A549 (cell line): Measurements from ENCODE around the gene CHIA. TPM values are rescaled to one million over a fixed set of nuclear protein-coding genes. Genes with fewer than 3 reads are reported as not detected.

Experiments
- ATAC-seq, 2 experiments: fragments of 200-7000 bp in 1 of 2; fragments of >200 bp in 1 of 2; cut with Nextera tagmentation in 1 of 2; cut with Tn5 transposase in 1 of 2; 3 replicates each; pipeline versions ENCODE4 v1.8.0 to v1.9.1; 2018 to 2020; ENCODE audit warnings: mild to moderate bottlenecking in 1 of 2, moderate library complexity in 1 of 2
- CTCF ChIA-PET: fragments of 300-600 bp; sonication (Branson Sonifier 250); formaldehyde crosslinking; extraction: SDS; loops from one replicate; lab custom pipeline; 2021; ENCODE audit warnings: antibody characterized with exemption, inconsistent platforms; lab: Yijun Ruan, JAX
- POLR2A ChIA-PET: fragments of 350-600 bp; formaldehyde crosslinking; extraction: SDS; loops from one replicate; lab custom pipeline; 2021; ENCODE audit warnings: antibody characterized with exemption, inconsistent platforms; lab: Yijun Ruan, JAX
- DNase-seq, 2 experiments: peaks; one replicate each; pipeline versions ENCODE4 v3.0.0 to v3.0.0-alpha.2; 2011 to 2016; ENCODE audit warnings: low read depth in 1 of 2, low spot score in 1 of 2
- FAIRE-seq: peaks from 2 replicates; lab custom pipeline; 2011; peaks lifted over from hg19 to GRCh38; lab: Jason Lieb, UNC
- H3K27ac ChIP-seq, 2 experiments: fragments of >200 bp; sonication (Bioruptor Twin); formaldehyde crosslinking; 3 replicates each; pipeline ENCODE4 v1.5.1; 2016 to 2017
- H3K4me1 ChIP-seq: fragments of >200 bp; sonication (Bioruptor Twin); formaldehyde crosslinking; 3 replicates; pipeline ENCODE4 v1.6.1; 2016
- H3K4me2 ChIP-seq: fragments of >200 bp; sonication (Bioruptor Twin); formaldehyde crosslinking; 3 replicates; pipeline ENCODE4 v1.6.1; 2016
- H3K4me3 ChIP-seq: fragments of >200 bp; sonication (Bioruptor Twin); formaldehyde crosslinking; 3 replicates; pipeline ENCODE4 v1.5.1; 2016
- H3K9me3 ChIP-seq: fragments of >200 bp; sonication (Bioruptor Twin); formaldehyde crosslinking; 3 replicates; pipeline ENCODE4 v1.6.1; 2016
- BHLHE40 ChIP-seq: IDR thresholded peaks from 2 replicates; pipeline ENCODE4 v1.6.1; 2012; ENCODE audit warnings: low read depth, low read length, inconsistent platforms
- CEBPB ChIP-seq, 2 experiments: fragments of >200 bp in 1 of 2; sonication (Bioruptor Twin) in 1 of 2; formaldehyde crosslinking in 1 of 2; IDR thresholded peaks; 2 replicates each; pipeline ENCODE4 v1.6.1; 2012 to 2016
- E2F6 ChIP-seq: IDR thresholded peaks from 2 replicates; pipeline ENCODE4 v1.6.1; 2012; ENCODE audit warnings: low read depth, borderline replicate concordance
- EHF ChIP-seq: fragments of 250-450 bp; sonication (Bioruptor Pico); IDR thresholded peaks from 2 replicates; pipeline ENCODE4 v1.5.0; 2020; ENCODE audit warnings: mild to moderate bottlenecking
- EP300 ChIP-seq, 2 experiments: fragments of >200 bp; sonication (Bioruptor Twin); formaldehyde crosslinking; IDR thresholded peaks; 2 replicates in 1 of 2; 3 replicates in 1 of 2; pipeline ENCODE4 v1.6.1; 2016 to 2017
- ESRRA ChIP-seq: fragments of 150-350 bp; IDR thresholded peaks from 2 replicates; pipeline ENCODE4 v1.6.1; 2014; ENCODE audit warnings: mild to moderate bottlenecking, low read length, borderline replicate concordance
- FOSB ChIP-seq: fragments of 250-450 bp; sonication (Bioruptor Pico); IDR thresholded peaks from 2 replicates; pipeline ENCODE4 v1.5.0; 2020; ENCODE audit warnings: mild to moderate bottlenecking, moderate library complexity
- FOSL2 ChIP-seq, 2 experiments: fragments of 450-650 bp in 1 of 2; fragments of >200 bp in 1 of 2; sonication (Bioruptor Twin) in 1 of 2; formaldehyde crosslinking; IDR thresholded peaks; 2 replicates each; pipeline versions ENCODE4 v1.5.0 to v1.6.1; 2016 to 2020; ENCODE audit warnings: mild to moderate bottlenecking in 1 of 2, moderate library complexity in 1 of 2
- HES2 ChIP-seq: fragments of >200 bp; sonication (Bioruptor Twin); formaldehyde crosslinking; IDR thresholded peaks from 2 replicates; pipeline ENCODE4 v1.6.1; 2016
- JUN ChIP-seq, 2 experiments: fragments of >200 bp; sonication (Bioruptor Twin); formaldehyde crosslinking; IDR thresholded peaks; 2 replicates in 1 of 2; 3 replicates in 1 of 2; pipeline ENCODE4 v1.6.1; 2016 to 2017
- JUNB ChIP-seq: fragments of >200 bp; sonication (Bioruptor Twin); formaldehyde crosslinking; IDR thresholded peaks from 2 replicates; pipeline ENCODE4 v1.6.1; 2016
- KDM5A ChIP-seq: fragments of 200-600 bp; sonication (generic); IDR thresholded peaks from 2 replicates; pipeline ENCODE4 v1.6.1; 2016; ENCODE audit warnings: antibody characterized with exemption, mild to moderate bottlenecking
- MAFK ChIP-seq: fragments of 450-650 bp; IDR thresholded peaks from 2 replicates; pipeline ENCODE4 v1.6.1; 2014; ENCODE audit not compliant: partially characterized antibody
- MYC ChIP-seq: IDR thresholded peaks from 2 replicates; pipeline ENCODE4 v1.6.1; 2012; ENCODE audit warnings: mild to moderate bottlenecking, inconsistent platforms, low read length, improper control_type of control experiment, borderline replicate concordance
- NPAS2 ChIP-seq: fragments of 250-450 bp; sonication (Bioruptor Pico); IDR thresholded peaks from 2 replicates; pipeline ENCODE4 v1.8.0; 2022; ENCODE audit warnings: mild to moderate bottlenecking, moderate library complexity, borderline replicate concordance
- NR3C1 ChIP-seq: fragments of >200 bp; sonication (Bioruptor Twin); formaldehyde crosslinking; IDR thresholded peaks from 3 replicates; pipeline ENCODE4 v1.6.1; 2017
- PHF8 ChIP-seq: fragments of 200-600 bp; sonication (generic); IDR thresholded peaks from 2 replicates; pipeline ENCODE4 v1.6.1; 2016; ENCODE audit warnings: low read depth, mild to moderate bottlenecking, antibody characterized with exemption, moderate library complexity, borderline replicate concordance
- POLR2A ChIP-seq: IDR thresholded peaks from 2 replicates; pipeline ENCODE4 v1.6.1; 2012; ENCODE audit warnings: mild to moderate bottlenecking, low read length
- POLR2AphosphoS2 ChIP-seq: conservative IDR thresholded peaks from 2 replicates; pipeline ENCODE4 v1.6.1; 2012; ENCODE audit warnings: low read length, improper control_type of control experiment, inconsistent platforms
- RAD21 ChIP-seq, 2 experiments: fragments of >200 bp in 1 of 2; sonication (Bioruptor Twin) in 1 of 2; formaldehyde crosslinking in 1 of 2; IDR thresholded peaks in 1 of 2; conservative IDR thresholded peaks in 1 of 2; 2 replicates in 1 of 2; 3 replicates in 1 of 2; pipeline ENCODE4 v1.6.1; 2012 to 2018; ENCODE audit warnings: inconsistent platforms in 1 of 2
- RFX5 ChIP-seq: fragments of 450-650 bp; IDR thresholded peaks from 2 replicates; pipeline ENCODE4 v1.7.1; 2014; ENCODE audit warnings: antibody characterized with exemption, mild to moderate bottlenecking, moderate library complexity
- TP53 ChIP-seq: fragments of 250-450 bp; sonication (Bioruptor Pico); IDR thresholded peaks from 2 replicates; pipeline ENCODE4 v1.5.0; 2021; ENCODE audit warnings: mild to moderate bottlenecking, moderate library complexity
- ZFP36 ChIP-seq: fragments of 450-650 bp; IDR thresholded peaks from 2 replicates; pipeline ENCODE4 v1.6.1; 2014; ENCODE audit warnings: borderline replicate concordance; ENCODE audit not compliant: partially characterized antibody
- ZNF302 ChIP-seq: fragments of 250-450 bp; sonication (Bioruptor Pico); IDR thresholded peaks from 2 replicates; pipeline ENCODE4 v1.9.0; 2021; ENCODE audit warnings: inconsistent platforms, mild to moderate bottlenecking, moderate library complexity
- WGBS: methylation state at CpG from one replicate; pipeline ENCODE4 v1.1.6; 2017; ENCODE audit errors: missing lambda C conversion rate; 5-methylcytosine and 5-hydroxymethylcytosine counted together
- polyA plus RNA-seq, 4 experiments: library from polyadenylated mRNA; depleted of rRNA in 3 of 4; stranded (reverse); fragments of >200 nt; fragmentation: RNase III in 1 of 4; extraction: RNeasy Plus Mini Kit Qiagen cat#74134 plus additional on column Dnase treatment in 1 of 4; gene quantifications; 2 replicates in 3 of 4; 3 replicates in 1 of 4; pipeline ENCODE4 v1.2.3, GENCODE V29; 2011 to 2017

The CHIA gene
- polyA plus RNA-seq, 2 of the 4 experiments (the other 2 are of a cell fraction), result not detected

GRCh38 chr1:111256988-111257658, 33.5 kb upstream of the CHIA start:
- Histone ChIP-seq H3K4me2 (no peak overlapping the region), H3K27ac (no peak overlapping the region), H3K9me3 (no peaks in the 10 kb centered on the region), H3K4me1 (no peaks in the 10 kb centered on the region), H3K4me3 (no peak overlapping the region)
- TF ChIP-seq ZFP36 (no peak), KDM5A (no peak), JUN (IDR thresholded peaks at IDR 0.05) (no peak), JUNB (no peak), HES2 (no peak), EP300 (IDR thresholded peaks at IDR 0.05) (no peak), EHF (CRISPR knock-in tag) (no peak), ESRRA (no peak), E2F6 (no peak)
- ATAC-seq (no peak), DNase-seq (no peak), FAIRE-seq (no peak)
- CTCF ChIA-PET, result no interaction called here
- POLR2A ChIA-PET, result no interaction called here
- WGBS, result 54% methylated on average over 8 of the region's 8 CpGs

DNA sequence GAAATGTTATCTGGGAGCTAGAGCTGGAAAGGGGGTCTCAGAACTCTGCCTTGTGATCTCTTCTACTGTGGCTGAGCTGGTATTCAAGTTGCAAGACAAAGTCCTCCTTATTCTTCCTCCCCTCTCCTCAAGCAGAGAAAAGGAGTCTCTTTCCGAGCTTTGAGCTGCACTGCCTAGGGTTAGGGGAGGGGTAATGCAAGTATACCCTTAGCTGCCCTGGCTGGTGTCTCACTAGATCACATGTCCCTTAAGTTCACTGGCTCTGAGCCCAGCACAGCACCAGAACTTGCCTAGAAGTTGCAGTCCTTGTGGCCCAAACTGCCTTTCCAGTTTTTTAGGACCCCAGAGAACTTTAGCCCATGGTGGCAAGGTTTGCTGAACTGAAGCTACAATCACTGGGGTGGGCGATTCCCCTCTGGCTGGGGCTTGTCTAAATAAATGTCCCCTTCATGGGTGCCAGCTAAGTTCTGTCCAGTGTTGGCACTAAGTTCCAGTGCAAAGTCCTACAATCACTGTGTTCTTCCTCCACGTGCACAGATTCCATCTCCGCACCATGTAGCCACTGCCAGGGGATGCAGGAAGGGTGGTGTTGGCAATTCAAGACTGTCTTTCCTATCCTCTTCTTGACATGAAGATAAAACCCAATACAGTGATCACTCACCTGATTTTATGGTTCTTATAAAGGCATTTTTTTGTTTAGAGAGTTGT, 22.7 kb upstream of the CHIA start:
- no peak for FAIRE-seq
- POLR2A ChIA-PET, result no interaction called here
- H3K4me1 ChIP-seq, result no peaks in the 10 kb centered on the region
- ATAC-seq, result no peak
- CTCF ChIA-PET, result no interaction called here
- no peak overlapping the region for H3K4me3 ChIP-seq
- WGBS, result 29% methylated on average over 4 of the region's 4 CpGs
- TF ChIP-seq ZNF302 (CRISPR knock-in tag), result no peak
- TF ChIP-seq NPAS2, result no peak
- no peak for TF ChIP-seq TP53 (CRISPR knock-in tag)
- TF ChIP-seq RFX5, result no peak
- no peak for TF ChIP-seq ESRRA
- no peak for TF ChIP-seq BHLHE40
- no peak for TF ChIP-seq NR3C1
- TF ChIP-seq MAFK, result no peak
- no peak for TF ChIP-seq MYC
- TF ChIP-seq CEBPB (IDR thresholded peaks at IDR 0.05), result no peak
- no peak for TF ChIP-seq FOSL2 (IDR thresholded peaks at IDR 0.05)
- no peak for TF ChIP-seq FOSL2 (CRISPR knock-in tag; IDR thresholded peaks at IDR 0.05)
- TF ChIP-seq FOSB (CRISPR knock-in tag), result no peak
- TF ChIP-seq POLR2A, result no peak
- no peak for TF ChIP-seq JUN (IDR thresholded peaks at IDR 0.05)
- TF ChIP-seq RAD21 (conservative IDR thresholded peaks at IDR 0.05 in 1 of 2, IDR thresholded peaks at IDR 0.05 in 1 of 2), result no peak
- TF ChIP-seq POLR2AphosphoS2, result no peak
- no peak for TF ChIP-seq KDM5A
- TF ChIP-seq PHF8, result no peak
- no peak for TF ChIP-seq E2F6
- H3K9me3 ChIP-seq, result no peaks in the 10 kb centered on the region
- no peak overlapping the region for H3K27ac ChIP-seq
- no peak for DNase-seq
- H3K4me2 ChIP-seq, result no peak overlapping the region
